ENCODE measurements around the gene AZU1.

- TF ChIP-seq CTCF (conservative IDR thresholded peaks at IDR 0.05; ENCODE audit: low read depth, low read length), result no peak
- no peak for TF ChIP-seq EZH2 (IDR thresholded peaks at IDR 0.05; ENCODE audit: borderline replicate concordance, low read depth, low read length, poor library complexity, severe bottlenecking)
Measured at GRCh38 chr19:782185-782877, 45.3 kb upstream of the AZU1 start.
